Uterus (tissue), 4 donors: ENCODE results near the gene RGS6. TPM values are rescaled to one million over a fixed set of nuclear protein-coding genes. Genes with fewer than 3 reads are reported as not detected.

ENCODE experiments used
- DNase-seq, 2 donors: peaks; one replicate each; pipeline ENCODE4 v3.0.0-alpha.2; 2019 to 2020
- H3K27ac ChIP-seq, 2 donors: fragments of 200-600 bp; sonication (generic); 1 replicate in 1 of 2; 2 replicates in 1 of 2; pipeline ENCODE4 v1.5.1; 2016 to 2018
- H3K27me3 ChIP-seq, 2 donors: fragments of 200-600 bp; sonication (generic); one replicate each; pipeline ENCODE4 v1.5.1; 2018 to 2019; ENCODE audit warnings: control low read depth in 1 of 2
- H3K36me3 ChIP-seq, 2 donors: fragments of 200-600 bp; sonication (generic); one replicate each; pipeline ENCODE4 v1.5.1; 2019; ENCODE audit warnings: control low read depth in 1 of 2
- H3K4me1 ChIP-seq, 2 donors: fragments of 200-600 bp; sonication (generic); one replicate each; pipeline ENCODE4 v1.5.1; 2018 to 2019; ENCODE audit warnings: control low read depth in 1 of 2
- H3K4me3 ChIP-seq, 2 donors: fragments of 200-600 bp; sonication (generic); 1 replicate in 1 of 2; 2 replicates in 1 of 2; pipeline ENCODE4 v1.5.1; 2018 to 2019; ENCODE audit warnings: mild to moderate bottlenecking in 1 of 2
- H3K9me3 ChIP-seq, 2 donors: fragments of 200-600 bp; sonication (generic); one replicate each; pipeline ENCODE4 v1.5.1; 2019; ENCODE audit warnings: control low read depth in 1 of 2
- CTCF ChIP-seq, 4 experiments: fragments of 200-600 bp in 2 of 4; fragments of 450-650 bp in 2 of 4; sonication (generic) in 2 of 4; IDR thresholded peaks; one replicate each; pipeline ENCODE4 v1.5.1; 2016 to 2019; ENCODE audit warnings: antibody characterized with exemption in 4 of 4, mild to moderate bottlenecking in 2 of 4, moderate library complexity in 1 of 4
- POLR2A ChIP-seq, 2 donors: fragments of 450-650 bp; IDR thresholded peaks; one replicate each; pipeline ENCODE4 v1.6.1; 2016; ENCODE audit warnings: antibody characterized with exemption in 2 of 2, mild to moderate bottlenecking in 1 of 2, moderate library complexity in 1 of 2
- intact Hi-C: fragments of 100-400 bp; cut with DNase I; formaldehyde crosslinking; loops from one replicate; pipeline ENCODE4 v1.15.1; 2023; ENCODE audit warnings: low total_unique reads
- total RNA-seq, 4 donors: library from RNA; depleted of rRNA in 3 of 4; stranded (reverse); fragments of >200 nt in 3 of 4; gene quantifications; one replicate each; pipeline versions ENCODE4 v1.1.0 to v1.2.4, GENCODE V29; 2014 to 2023
- donor health status: DM: yes; HTN: yes; CAD: no.

RGS6 gene
- total RNA-seq, 4 donors from 2014 or later, result 1.0 to 7.4 (median 6.2) TPM; not detected in 1

- no peak overlapping the region for H3K27ac ChIP-seq
- no peak for DNase-seq
Observed at GRCh38 chr14:72559202-72559601, 627.0 kb downstream of the RGS6 start.

GRCh38 chr14:72559669-72560255, 627.5 kb downstream of the RGS6 start:
- H3K4me1 ChIP-seq, result no peaks in the 10 kb centered on the region
- TF ChIP-seq POLR2A (IDR thresholded peaks at IDR 0.05) (no peak), CTCF (IDR thresholded peaks at IDR 0.05) (no peak)
- intact Hi-C loops, result no loop called here
- DNase-seq, result no peak
- H3K27ac ChIP-seq, result no peak overlapping the region
- H3K9me3 ChIP-seq, result no peaks in the 10 kb centered on the region
- no peak overlapping the region for H3K4me3 ChIP-seq
- no peaks in the 10 kb centered on the region for H3K27me3 ChIP-seq
- no peaks in the 10 kb centered on the region for H3K36me3 ChIP-seq

More at GRCh38 chr14:72559202-72559601, 627.0 kb downstream of the RGS6 start:
- TF ChIP-seq POLR2A (IDR thresholded peaks at IDR 0.05) (no peak), CTCF (IDR thresholded peaks at IDR 0.05) (no peak)
- Histone ChIP-seq H3K9me3 (no peaks in the 10 kb centered on the region), H3K4me1 (no peaks in the 10 kb centered on the region), H3K4me3 (no peak overlapping the region), H3K27me3 (no peaks in the 10 kb centered on the region), H3K36me3 (no peaks in the 10 kb centered on the region)
- intact Hi-C loops, result no loop called here

- H3K27ac ChIP-seq, result no peak overlapping the region
- intact Hi-C loops, result no loop called here
- TF ChIP-seq CTCF (IDR thresholded peaks at IDR 0.05), result no peak
- no peak for TF ChIP-seq POLR2A (IDR thresholded peaks at IDR 0.05)
- H3K27me3 ChIP-seq, result no peaks in the 10 kb centered on the region
- H3K9me3 ChIP-seq, result no peaks in the 10 kb centered on the region
- H3K4me1 ChIP-seq, result no peaks in the 10 kb centered on the region
- no peak for DNase-seq
- no peaks in the 10 kb centered on the region for H3K36me3 ChIP-seq
- H3K4me3 ChIP-seq, result no peak overlapping the region
Observed at GRCh38 chr14:72560331-72560730, 628.1 kb downstream of the RGS6 start.

GRCh38 chr14:72560889-72561493, 628.8 kb downstream of the RGS6 start:
- Histone ChIP-seq H3K4me1 (no peaks in the 10 kb centered on the region), H3K36me3 (no peaks in the 10 kb centered on the region), H3K27me3 (no peaks in the 10 kb centered on the region), H3K4me3 (no peak overlapping the region), H3K9me3 (no peaks in the 10 kb centered on the region), H3K27ac (no peak overlapping the region)
- intact Hi-C loops, result no loop called here
- no peak for DNase-seq
- TF ChIP-seq POLR2A (IDR thresholded peaks at IDR 0.05) (no peak), CTCF (IDR thresholded peaks at IDR 0.05) (no peak)

GRCh38 chr14:72562300-72562699, 630.1 kb downstream of the RGS6 start:
- TF ChIP-seq POLR2A (IDR thresholded peaks at IDR 0.05) (no peak), CTCF (IDR thresholded peaks at IDR 0.05) (no peak)
- Histone ChIP-seq H3K36me3 (no peaks in the 10 kb centered on the region), H3K4me3 (no peak overlapping the region), H3K27ac (no peak overlapping the region), H3K9me3 (no peaks in the 10 kb centered on the region), H3K27me3 (no peaks in the 10 kb centered on the region), H3K4me1 (no peaks in the 10 kb centered on the region)
- DNase-seq, result no peak
- intact Hi-C loops, result no loop called here
